Activated CD4-positive, CD25-positive, alpha-beta regulatory T cell treated with anti-CD3 and anti-CD28 coated beads, Interleukin-2, amount 50 U/mL, for 24 hours (primary cell): ENCODE data around the gene ZFP62.
"Not testable (repeated sequence)": the region's sequence is repeated elsewhere in the genome, so short reads cannot be mapped to it uniquely, and the experiment has no call there.

ENCODE experiments used
- ATAC-seq, 2 donors: fragments of 150-1000 bp; cut with Tn5 transposase; one replicate each; pipeline ENCODE4 v1.10.0; 2021; ENCODE audit warnings: mild to moderate bottlenecking in 1 of 2, moderate library complexity in 1 of 2

ZFP62 gene

DNA sequence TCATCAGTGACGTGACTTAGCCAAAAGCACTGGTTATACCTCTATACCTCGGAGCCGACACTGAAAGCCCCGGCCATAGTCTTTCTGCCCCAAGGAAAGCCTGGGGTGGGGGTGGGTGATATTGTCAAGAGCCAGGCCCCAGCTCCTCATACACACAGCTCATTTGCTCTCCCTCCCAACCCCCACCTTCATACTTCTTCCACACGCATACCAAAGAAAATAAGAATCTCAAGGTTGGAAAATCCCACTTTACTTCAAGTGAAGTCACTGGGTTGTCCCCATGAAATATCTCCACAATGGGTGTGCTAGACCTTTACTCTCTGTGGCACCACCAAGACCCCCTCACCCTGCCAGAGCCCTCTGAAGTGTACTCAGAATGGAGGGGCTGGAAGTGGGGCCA is 31.4 kb downstream of the ZFP62 start:
- ATAC-seq, result no peak

DNA sequence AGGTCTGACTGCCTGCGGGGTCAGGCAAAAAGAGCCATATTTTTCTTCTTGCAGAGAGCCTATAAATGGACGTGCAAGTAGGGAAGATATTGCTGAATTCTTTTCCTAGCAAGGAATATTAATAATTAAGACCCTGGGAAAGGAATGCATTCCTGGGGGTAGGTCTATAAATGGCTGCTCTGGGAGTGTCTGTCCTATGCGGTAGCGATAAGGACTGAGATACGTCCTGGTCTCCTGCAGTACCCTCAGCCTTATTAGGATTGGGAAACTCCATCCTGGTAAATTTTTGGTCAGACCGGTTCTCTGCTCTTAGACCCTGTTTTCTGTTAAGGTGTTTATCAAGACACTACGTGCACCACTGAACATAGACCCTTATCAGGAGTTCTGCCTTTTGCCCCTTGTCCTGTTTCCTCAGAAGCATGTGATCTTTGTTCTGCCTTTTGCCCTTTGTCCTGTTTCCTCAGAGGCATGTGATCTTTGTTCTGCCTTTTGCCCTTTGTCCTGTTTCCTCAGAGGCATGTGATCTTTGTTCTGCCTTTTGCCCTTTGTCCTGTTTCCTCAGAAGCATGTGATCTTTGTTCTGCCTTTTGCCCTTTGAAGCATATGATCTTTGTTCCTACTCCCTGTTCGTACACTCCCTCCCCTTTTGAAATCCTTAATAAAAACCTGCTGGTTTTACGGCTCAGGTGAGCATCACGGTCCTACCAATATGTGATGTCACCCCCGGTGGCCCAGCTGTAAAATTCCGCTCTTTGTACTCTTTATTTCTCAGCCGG is 32.1 kb downstream of the ZFP62 start:
- not testable (repeated sequence) for ATAC-seq

DNA sequence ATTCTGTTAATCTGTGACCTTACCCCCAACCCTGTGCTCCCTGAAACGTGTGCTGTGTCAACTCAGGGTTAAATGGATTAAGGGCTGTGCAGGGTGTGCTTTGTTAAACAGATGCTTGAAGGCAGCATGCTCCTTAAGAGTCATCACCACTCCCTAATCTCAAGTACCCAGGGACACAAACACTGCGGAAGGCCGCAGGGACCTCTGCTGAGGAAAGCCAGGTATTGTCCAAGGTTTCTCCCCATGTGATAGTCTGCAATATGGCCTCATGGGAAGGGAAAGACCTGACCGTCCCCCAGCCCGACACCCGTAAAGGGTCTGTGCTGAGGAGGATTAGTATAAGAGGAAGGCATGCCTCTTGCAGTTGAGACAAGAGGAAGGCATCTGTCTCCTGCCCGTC is 33.7 kb downstream of the ZFP62 start:
- not testable (repeated sequence) for ATAC-seq

DNA sequence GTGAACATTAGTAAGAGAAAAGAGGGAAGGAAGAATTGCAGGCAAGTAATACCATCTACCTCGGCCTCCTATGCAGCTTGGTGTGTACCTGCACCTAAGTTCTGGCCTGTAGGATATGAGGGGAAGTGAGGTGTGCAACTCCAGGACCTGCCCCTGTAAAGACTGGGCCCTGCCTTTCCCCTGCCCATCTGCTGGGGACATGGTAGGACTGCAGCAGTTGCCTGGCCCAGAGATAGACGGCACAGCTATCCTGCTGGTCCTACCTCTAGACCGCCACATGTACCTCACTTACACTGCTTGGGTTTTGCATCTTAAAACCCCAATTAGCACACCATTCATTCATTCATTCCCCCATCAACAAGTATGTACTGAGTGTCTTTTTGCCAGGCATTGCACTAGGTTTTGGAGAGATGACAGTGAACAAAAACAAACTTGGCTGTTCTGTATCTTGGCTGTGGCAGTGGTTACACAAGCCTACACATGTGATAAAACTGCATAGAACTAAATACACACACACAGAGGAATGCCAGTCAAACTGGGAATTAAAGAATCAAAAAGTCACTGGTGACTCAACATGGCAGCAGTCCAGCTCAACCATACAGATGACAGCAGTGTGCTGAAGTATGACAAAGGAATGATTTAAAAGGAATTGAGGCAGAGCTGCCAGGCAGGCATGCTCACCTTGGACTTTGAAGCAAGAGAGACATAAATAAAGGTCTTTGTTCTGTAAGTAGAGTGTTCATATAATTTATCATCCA is 35.1 kb downstream of the ZFP62 start:
- ATAC-seq, result peak; percentile 18 to 58

DNA sequence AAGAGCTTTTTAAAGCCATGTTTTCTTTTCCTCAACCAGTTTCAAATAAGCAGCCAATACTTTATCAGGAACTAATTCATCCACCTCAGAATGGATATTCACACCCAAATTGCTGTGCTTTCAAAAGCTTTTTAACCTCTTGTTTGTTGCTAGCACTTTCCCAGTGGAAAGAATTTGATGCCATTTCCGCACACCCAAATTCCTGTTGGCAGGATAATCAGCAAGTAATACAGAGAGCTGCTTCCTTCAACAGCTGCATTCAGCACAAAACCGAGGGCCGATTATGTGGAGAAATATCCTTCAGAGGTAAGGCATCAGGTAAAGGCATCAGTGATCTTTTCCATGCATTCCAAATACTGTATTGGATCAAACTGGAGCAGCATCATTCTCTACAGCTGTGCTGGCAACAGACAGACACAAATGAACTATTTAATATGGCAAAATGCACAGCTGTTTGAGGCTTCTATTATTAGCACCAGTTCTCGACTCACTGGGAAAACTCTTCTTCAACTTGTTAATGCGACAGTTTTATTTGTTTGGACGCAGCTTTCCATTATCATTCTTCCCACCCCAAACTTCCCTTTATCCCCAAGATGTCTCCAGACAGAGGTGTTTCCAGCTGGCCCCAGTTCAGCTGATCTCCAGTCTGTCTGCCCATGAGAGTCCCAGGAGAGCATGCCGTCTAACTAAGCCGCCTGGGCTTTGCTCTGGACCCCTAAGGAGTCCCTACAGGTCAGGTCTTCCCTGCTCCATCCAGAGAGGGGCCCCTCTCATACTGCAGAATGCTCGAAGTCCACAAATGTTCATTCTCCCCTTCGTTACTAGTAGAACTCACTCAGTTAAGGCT is 36.2 kb downstream of the ZFP62 start:
- no peak for ATAC-seq

DNA sequence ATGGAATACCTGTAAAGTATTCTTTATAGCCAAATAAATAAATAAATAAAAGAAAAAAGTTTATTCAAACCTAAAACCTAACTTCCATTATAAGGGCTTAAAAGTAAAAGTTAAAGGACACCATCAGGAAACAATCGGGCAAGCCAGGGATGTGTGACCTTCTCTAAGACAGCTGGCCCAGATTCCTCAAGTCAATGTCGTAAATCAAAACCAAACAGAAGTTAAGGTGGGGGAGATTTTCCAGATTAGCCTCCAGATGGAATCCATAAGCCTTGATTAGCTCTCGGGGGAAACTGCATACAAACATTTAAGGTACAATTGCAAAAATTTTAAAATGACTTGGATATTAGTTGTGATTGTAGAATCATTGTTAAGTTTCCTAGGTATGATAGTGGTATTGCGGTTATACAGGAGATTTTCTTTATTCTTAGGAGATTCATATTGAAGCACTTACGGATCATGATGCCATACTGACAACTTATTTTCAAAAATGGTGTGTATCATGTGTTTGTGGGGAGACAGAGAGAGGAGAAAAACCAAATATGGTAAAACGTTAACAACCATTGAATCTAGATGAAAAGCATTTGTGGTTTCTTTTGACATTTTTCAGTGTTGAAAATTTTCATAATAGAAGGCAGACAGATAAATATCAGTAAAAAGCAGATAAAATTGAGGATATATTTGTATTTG is 37.0 kb downstream of the ZFP62 start:
- no peak for ATAC-seq

DNA sequence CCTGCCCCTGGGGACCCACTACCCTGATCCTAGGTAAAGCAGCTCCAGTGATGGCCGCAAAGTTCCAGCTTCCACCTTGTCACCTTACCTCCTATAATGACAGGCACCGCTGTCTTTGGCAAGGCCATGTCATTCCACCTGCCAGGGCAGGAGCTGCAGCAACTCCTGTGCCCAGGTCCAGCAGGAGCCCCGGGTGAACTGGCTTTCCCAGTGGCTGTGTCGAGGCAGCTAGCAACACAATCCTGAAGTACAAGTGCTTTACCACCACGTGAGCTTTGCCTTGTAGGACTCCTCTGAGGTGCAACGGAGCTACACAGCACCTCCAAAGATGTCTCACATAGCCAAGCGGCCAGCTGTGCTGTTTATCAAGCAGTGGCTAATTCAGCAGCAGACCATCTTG is 37.7 kb downstream of the ZFP62 start:
- no peak for ATAC-seq

DNA sequence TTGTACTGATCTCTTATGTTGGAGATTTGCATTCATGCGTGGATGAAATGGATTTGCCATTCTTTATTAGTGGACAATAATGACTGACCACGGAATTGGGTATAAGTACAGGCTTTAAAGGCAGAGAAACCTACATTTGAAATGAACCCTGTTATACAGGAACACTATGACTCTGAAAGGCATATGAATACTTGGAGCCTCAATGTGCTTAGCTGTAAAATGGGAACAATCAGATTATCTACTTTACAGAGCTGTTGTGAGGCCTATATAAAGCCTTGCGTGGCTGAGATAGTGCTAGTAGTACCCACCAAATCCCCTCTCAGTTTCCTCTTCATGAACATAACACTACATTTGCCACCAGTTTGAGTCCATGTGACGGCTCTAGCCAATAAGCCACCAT is 39.5 kb downstream of the ZFP62 start:
- no peak for ATAC-seq

DNA sequence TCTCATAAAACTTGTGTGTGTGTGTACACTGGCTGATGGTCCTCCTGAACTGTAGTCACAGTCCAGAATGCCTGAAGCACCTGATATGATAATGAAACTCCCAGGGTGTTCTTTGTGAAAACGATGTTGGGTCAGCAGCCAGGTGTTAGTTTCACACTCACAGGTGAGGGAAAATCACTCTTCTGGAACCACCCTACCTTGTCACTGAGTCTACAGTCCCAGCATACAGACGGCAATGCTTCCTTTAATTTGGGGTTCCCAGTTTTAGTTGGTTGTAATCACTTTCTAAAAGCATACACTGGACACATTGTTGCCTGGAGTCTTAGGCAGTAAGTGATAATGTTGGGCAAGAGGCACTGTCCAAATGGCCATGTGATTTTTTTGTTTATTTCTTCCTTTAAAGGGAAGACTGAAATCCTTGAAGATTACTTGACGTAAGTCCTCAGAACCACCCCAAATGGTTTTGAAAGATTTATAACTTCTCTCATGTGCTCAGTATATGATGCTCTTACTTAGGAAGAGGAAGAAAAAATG is 40.2 kb downstream of the ZFP62 start:
- no peak for ATAC-seq

DNA sequence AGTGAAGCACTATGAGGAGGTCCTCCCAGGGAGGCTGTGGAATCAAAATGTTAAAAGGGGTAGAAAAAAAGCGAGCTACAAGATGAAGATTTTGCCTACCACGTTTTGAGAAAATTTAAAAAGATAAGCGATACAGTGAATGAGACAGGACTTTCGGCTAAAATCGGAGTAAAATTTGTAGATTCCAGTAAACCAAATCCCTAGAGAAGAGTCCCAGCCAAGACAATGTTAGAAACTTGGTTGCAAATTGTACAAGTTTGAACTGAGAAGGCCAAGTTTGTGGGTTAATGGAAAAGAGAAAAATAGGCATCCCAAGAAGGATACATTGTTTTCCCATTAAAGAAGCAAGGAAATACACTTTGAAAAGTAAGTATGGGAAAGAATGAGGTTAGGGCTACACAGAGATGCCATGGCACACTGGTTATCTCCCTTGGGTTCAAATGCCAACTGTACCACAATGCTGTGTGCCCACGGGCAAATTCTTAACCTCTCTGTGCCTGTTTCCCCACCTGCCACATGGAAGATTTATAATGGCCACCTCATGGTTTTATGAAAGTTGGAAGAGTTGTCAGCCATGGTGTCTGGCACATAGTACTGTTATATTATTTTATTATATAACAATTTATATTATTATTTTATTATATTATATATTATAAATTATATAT is 42.3 kb downstream of the ZFP62 start:
- ATAC-seq, result no peak

DNA sequence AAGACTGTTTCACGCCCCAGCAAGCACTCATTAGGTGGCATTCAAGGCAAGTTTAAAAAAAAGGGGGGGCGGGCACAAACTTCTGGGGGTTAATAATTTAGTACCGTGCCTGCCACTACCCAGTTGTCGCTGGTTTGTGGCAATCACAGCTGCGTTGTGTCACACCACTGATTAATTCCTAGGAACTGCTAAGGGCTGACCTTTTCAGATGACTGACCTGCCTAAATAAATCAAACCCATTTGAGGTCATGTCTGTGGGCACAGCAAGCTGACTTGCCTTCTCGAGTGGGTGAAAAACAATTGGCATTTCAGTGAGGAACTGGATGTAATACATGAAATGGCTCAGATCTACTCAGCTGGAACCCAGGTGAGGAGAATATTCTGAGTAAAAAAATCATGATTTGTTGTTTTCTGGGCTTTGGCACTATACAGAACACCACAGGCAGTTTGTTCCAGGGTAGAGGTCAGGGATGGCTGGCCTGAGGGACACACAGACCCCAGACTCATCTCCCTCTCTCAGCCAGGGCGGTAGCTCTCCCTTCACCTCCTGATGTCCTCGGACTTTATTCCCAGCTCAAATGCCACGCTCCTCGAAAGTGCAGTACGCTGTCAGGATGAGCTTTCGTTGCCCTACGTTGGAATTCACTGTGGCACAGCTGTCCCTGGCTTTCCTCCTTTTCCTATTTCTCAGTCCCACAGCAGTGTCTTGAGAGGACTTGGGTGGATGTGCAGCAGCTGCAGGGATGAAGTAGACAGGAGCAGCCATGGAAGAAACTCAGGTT is 43.0 kb downstream of the ZFP62 start:
- peak in 1 of 2 donors; percentile 25 for ATAC-seq

DNA sequence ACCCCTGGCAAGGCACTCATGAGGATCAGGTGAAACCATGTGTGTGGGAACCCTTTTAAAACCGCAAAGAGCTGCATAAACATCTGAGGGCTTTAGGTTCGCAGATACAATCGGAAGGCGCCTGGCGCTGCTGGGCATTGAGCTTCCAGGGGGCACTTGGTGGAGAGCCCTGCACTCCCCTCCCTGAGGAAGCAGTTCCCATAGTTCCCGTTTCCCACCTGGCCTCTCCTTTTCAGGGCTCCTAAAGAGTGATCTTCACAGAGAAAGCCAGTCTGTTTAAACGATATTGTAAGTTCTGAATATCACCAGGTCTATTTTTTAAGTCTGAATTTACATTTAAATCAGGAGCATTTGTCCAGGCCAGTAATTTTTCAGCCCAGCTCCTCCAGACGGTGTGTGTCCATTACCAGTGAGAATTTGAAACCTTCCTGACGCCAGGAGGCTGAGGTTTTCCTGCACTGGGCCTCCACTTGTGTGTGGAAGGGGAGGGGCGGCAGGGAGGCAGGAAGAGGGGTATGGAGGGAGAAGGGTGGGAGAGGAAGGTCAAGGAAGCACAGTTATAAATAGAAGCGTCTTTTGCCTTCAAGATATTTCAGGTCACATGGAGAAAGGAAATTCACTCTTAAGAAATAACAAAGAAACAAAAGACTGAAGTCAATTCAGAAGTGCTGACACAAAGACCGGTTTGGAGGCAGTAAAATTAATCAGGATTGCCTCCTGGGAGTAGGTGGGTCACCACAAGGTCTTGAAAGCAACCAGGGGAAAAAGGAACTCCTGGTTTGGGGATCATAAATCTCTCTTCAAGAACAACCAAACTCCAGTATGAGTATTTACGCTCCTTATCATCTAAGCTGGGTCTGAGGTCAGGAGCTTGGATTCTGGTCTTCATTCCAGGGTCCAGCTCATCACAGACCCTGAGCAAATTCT is 44.2 kb downstream of the ZFP62 start:
- ATAC-seq, result no peak

DNA sequence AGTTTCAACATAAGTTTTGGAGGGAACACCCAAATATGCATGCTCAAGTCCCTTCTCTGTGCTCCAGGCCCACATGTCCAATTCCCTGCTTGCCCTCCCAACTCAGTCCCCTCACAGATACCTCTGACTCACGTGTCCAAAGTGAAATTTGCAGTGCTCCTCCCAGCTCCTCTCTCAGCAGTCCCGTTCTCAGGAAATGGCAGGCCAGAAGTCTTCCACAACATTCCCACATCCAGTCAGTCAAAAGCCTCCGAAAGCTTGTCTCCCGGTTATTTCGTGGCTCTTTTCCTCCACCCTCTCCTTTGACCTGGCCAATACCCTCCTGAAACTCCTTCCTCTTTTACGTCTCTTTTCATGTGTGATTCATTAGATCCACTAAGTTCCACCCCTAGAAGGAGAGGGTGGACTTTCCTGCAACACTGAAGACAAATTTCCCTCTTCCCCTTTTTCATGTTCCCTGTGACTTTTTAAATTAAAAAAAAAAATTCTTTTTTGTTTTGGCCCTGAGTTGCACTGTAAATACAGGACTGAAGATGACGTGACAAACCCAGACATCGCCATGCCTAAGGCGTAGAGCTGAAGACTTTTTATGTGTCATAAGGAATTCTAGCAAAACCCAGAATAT is 45.7 kb downstream of the ZFP62 start:
- ATAC-seq, result no peak

DNA sequence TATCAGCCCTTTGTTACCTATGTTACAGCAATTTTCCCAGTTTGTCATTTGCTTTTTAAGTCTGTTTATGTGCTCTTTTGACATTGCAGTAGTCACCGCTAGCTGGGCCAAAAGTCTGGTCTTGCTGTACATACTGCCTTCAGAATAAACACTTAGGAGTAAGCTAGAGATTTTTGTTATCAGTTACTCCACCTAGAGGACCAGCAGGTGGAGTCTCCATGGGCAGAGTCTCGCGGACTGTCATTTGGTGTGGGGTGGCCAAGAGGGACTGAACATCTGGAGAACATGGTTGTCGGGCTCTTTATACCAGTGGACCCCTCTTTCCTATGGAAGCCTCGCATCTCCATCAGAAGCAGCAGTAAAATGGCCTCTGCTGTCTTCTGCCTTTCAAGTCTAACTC is 47.7 kb downstream of the ZFP62 start:
- ATAC-seq, result no peak

DNA sequence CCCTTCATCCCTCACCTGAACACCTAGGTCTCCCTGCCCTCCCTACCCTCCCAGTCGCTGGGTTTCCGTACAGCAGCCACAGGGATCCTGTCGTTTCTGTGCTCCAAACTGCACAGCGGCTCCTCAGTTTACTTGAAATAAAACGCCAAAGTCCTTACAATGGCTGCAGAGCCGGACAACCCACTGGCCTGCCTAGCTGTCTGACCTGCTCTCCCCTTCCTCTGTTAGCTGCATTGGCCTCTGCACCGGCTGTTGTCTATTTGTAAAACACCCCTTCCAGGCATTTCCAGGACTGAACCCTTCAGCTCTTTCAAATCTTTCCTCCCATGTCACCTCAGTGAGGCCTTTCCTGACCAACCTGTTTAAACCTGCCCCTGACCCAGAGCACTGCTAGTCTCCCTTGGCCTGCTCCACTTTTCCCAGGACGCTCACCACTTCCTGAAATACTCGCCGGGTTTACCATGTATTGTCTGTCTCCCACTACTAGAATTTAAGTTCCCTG is 49.4 kb downstream of the ZFP62 start:
- ATAC-seq, result no peak

DNA sequence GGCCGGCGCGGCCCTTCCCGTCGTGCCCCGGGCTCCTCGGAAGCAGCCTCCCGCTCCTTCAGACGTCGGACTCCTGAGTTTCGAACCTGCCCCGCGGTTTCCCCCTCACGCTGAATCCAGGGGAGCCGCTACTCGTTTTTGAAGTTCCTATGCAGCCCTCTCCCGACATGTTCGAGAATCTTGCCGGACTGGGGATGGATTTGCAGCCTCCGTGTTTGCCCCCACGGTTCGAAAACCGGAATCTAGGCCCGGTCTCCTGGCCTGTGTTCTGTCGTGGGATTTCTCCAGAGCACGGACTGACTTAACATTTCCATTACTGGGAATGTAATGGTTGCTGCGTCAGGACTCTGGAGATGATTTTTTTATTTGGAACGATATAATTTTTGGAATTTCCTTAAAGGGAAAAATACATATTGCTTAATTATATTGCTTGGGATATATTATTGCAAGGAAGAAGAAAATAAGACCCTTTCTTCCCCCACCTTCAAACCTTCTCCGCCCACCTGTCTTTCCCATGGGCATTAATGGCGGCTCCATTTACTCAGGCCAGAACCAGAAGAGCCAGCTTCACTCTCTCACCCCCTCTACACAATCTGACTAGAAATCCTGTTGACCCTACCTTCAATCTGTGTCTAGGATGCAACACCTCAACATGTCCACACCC is 50.0 kb downstream of the ZFP62 start:
- ATAC-seq, result no peak

DNA sequence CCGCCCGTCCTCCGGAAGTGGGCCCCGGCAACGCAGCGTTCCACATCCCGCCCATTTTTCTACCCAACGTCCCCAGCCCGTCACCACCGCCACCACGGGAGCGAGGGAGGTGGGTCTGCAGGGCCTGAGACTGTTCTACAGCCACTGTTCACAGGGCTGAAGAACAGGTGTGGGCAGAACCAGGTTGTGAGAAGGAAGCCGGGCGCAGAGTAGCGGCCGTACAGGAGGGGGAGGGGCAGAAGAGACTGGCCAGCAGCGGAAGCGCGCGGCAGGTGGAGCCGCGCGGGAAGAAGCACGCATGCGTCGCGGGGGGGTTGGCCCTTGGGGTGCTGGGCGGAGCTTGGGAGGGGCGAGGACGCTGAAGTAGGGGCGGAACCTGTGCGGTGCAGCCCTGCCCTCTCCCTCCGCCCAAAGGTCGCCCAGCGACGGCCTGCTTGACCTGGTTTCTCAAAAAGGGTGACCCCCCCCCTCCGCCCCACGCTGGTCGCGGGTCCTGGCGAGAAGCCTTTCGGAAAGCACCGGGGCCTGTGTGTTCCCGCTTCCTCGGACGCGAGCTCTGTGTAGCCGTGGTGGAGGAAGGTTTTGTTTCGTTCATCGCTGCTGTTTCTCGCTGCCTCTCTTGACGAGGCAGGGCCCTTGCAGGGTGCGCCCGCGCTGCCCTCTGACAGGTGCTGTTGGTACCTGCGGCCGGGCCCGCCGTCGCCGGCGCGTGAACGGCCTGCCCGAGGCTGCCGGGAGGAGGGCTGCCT is 50.7 kb downstream of the ZFP62 start:
- peak; percentile 73 to 77 for ATAC-seq
